K562 (cell line): ENCODE measurements around the gene APCDD1L. TPM values are rescaled to one million over a fixed set of nuclear protein-coding genes. Genes with fewer than 3 reads are reported as not detected.

Experiments used
- ATAC-seq: fragments of 200-7000 bp; cut with Tn5 transposase; 3 replicates; pipeline ENCODE4 v1.9.1; 2020; ENCODE audit warnings: moderate library complexity
- BruUV-seq: library from RNA; stranded (reverse); fragments of 400-500 nt; replicated peaks from 2 replicates; lab custom pipeline; 2021; lab: Mats Ljungman, UMichigan
- CTCF ChIA-PET: fragments of 300-600 bp; formaldehyde crosslinking; extraction: SDS; loops from one replicate; lab custom pipeline; 2021; ENCODE audit warnings: low intra/inter-chr PET ratio; lab: Yijun Ruan, JAX
- POLR2A ChIA-PET: fragments of 300-600, 350-650 bp; sonication (Branson Sonifier 250); formaldehyde crosslinking; extraction: SDS; loops from one replicate; lab custom pipeline; 2021; ENCODE audit warnings: antibody characterized with exemption, inconsistent platforms; lab: Yijun Ruan, JAX
- DNase-seq, 4 experiments: peaks; one replicate each; pipeline versions ENCODE4 v3.0.0 to v3.0.0-alpha.2; 2011 to 2018; ENCODE audit warnings: low spot score in 3 of 4, mixed read lengths in 3 of 4; ENCODE audit errors: extremely low read depth in 1 of 4
- FAIRE-seq: peaks from 2 replicates; lab custom pipeline; 2011; peaks lifted over from hg19 to GRCh38; lab: Jason Lieb, UNC
- H2AFZ ChIP-seq: 2 replicates; pipeline ENCODE4 v1.6.0; 2011; ENCODE audit warnings: low read depth, low read length, control low read depth, inconsistent platforms
- H3K27ac ChIP-seq: fragments of 200-600 bp; 3 replicates; pipeline ENCODE4 v1.8.0; 2011; ENCODE audit warnings: low read depth, mild to moderate bottlenecking, control low read depth, inconsistent platforms, low read length, moderate library complexity, mixed read lengths; ENCODE audit errors: extremely low read depth
- H3K27me3 ChIP-seq, 2 experiments: fragments of 300-600 bp in 1 of 2; 2 replicates in 1 of 2; 3 replicates in 1 of 2; pipeline versions ENCODE4 v1.6.0 to v1.8.0; 2011; ENCODE audit warnings: inconsistent platforms in 2 of 2, low read length in 2 of 2, mild to moderate bottlenecking in 1 of 2, mixed read lengths in 1 of 2, moderate library complexity in 1 of 2; ENCODE audit not compliant: control insufficient read depth in 2 of 2, insufficient read depth in 2 of 2
- H3K36me3 ChIP-seq: fragments of 300-600 bp; 3 replicates; pipeline ENCODE4 v1.8.0; 2011; ENCODE audit warnings: mild to moderate bottlenecking, low read length, inconsistent platforms; ENCODE audit not compliant: control insufficient read depth, insufficient read depth
- H3K4me1 ChIP-seq, 2 experiments: fragments of 200-600 bp in 1 of 2; replicated peaks in 1 of 2; 2 replicates in 1 of 2; 3 replicates in 1 of 2; pipeline versions ENCODE4 v1.5.1 to v1.8.0; 2011; ENCODE audit warnings: inconsistent platforms in 2 of 2, low read length in 2 of 2, mild to moderate bottlenecking in 1 of 2, mixed read lengths in 1 of 2, moderate library complexity in 1 of 2; ENCODE audit not compliant: control insufficient read depth in 2 of 2, insufficient read depth in 2 of 2
- H3K4me2 ChIP-seq: 2 replicates; pipeline ENCODE4 v1.6.1; 2011; ENCODE audit warnings: low read length, control low read depth, inconsistent platforms, mixed read lengths; ENCODE audit not compliant: insufficient read depth
- H3K4me3 ChIP-seq: fragments of 200-600 bp; sonication (generic), shearing (Covaris generic); 2 replicates; pipeline ENCODE4 v1.5.1; 2016; ENCODE audit warnings: control low read depth, inconsistent platforms
- H3K79me2 ChIP-seq: fragments of 200-600 bp; 3 replicates; pipeline ENCODE4 v1.8.0; 2011; ENCODE audit warnings: low read length, inconsistent platforms; ENCODE audit not compliant: control insufficient read depth, insufficient read depth
- H3K9ac ChIP-seq, 2 experiments: 2 replicates each; pipeline versions ENCODE4 v1.6.0 to v1.6.1; 2011; ENCODE audit warnings: low read depth in 2 of 2, low read length in 2 of 2, control low read depth in 1 of 2, inconsistent platforms in 1 of 2, mild to moderate bottlenecking in 1 of 2, mixed read lengths in 1 of 2; ENCODE audit not compliant: insufficient read depth in 1 of 2
- H3K9me1 ChIP-seq: one replicate; pipeline ENCODE4 v1.6.0; 2011; ENCODE audit warnings: inconsistent platforms, mild to moderate bottlenecking, low read length, moderate library complexity; ENCODE audit not compliant: control insufficient read depth, insufficient read depth
- H3K9me3 ChIP-seq: replicated peaks from 2 replicates; pipeline ENCODE4 v1.5.1; 2011; ENCODE audit warnings: low read depth, low read length, inconsistent platforms; ENCODE audit not compliant: control insufficient read depth, insufficient read depth
- H4K20me1 ChIP-seq: replicated peaks from 2 replicates; pipeline ENCODE4 v1.6.1; 2011; ENCODE audit warnings: low read length, inconsistent platforms, mixed read lengths; ENCODE audit not compliant: control insufficient read depth, insufficient read depth
- CHD7 ChIP-seq: fragments of 200-600 bp; sonication (generic); IDR thresholded peaks from one replicate; pipeline ENCODE4 v1.6.1; 2012; ENCODE audit warnings: mild to moderate bottlenecking, low read depth, low read length, inconsistent platforms
- FOXK1 ChIP-seq: sonication (generic); formaldehyde crosslinking; IDR thresholded peaks from 2 replicates; pipeline ENCODE4 v1.8.0; 2022; ENCODE audit warnings: missing genetic modification reagents, mild to moderate bottlenecking, borderline replicate concordance
- RAD21 ChIP-seq, 2 experiments: fragments of 250-450 bp in 1 of 2; fragments of 450-650 bp in 1 of 2; sonication (Bioruptor Pico) in 1 of 2; formaldehyde crosslinking in 1 of 2; IDR thresholded peaks in 1 of 2; conservative IDR thresholded peaks in 1 of 2; 2 replicates each; pipeline versions ENCODE4 v1.4.0 to v1.8.0; 2020 to 2022; ENCODE audit warnings: mild to moderate bottlenecking in 2 of 2, moderate library complexity in 1 of 2
- ZFP30 ChIP-seq: fragments of 250-450 bp; sonication (Bioruptor Pico); IDR thresholded peaks from 2 replicates; pipeline ENCODE4 v1.8.0; 2022; ENCODE audit warnings: moderate library complexity, mild to moderate bottlenecking, inconsistent platforms, borderline replicate concordance
- WGBS: fragments of 100-300 bp; shearing (Covaris generic); methylation state at CpG from one replicate; pipeline ENCODE4 v1.1.6; 2016; ENCODE audit warnings: low coverage, mixed read lengths; ENCODE audit not compliant: insufficient coverage; ENCODE audit errors: missing lambda C conversion rate; 5-methylcytosine and 5-hydroxymethylcytosine counted together
- in situ Hi-C: fragments of 300-500 bp; cut with MboI; formaldehyde crosslinking; loops from 4 replicates; pipeline ENCODE4 v1.15.0; 2018; ENCODE audit warnings: inconsistent platforms, mixed read lengths
- intact Hi-C: fragments of 100-400 bp; cut with micrococcal nuclease; formaldehyde crosslinking; loops from 2 replicates; pipeline ENCODE4 v1.14.2; 2022
- polyA plus RNA-seq, 8 experiments: library from polyadenylated mRNA; depleted of rRNA in 4 of 8; stranded (reverse) in 5 of 8; unstranded in 3 of 8; fragments of >200 nt; fragmentation: Nextera tagmentation in 2 of 8; fragmentation: Illumina TruSeq in 1 of 8; extraction: Ambion mirVana in 2 of 8; extraction: Trizol in 1 of 8; gene quantifications; 2 replicates each; pipeline versions ENCODE4 v1.2.1 to v1.2.3, GENCODE V29; 2011 to 2014; ENCODE audit warnings: inconsistent platforms in 1 of 8, missing spikeins in 1 of 8
- total RNA-seq, 7 experiments: library from RNA; depleted of rRNA in 6 of 7; stranded (reverse); fragments of >200 nt in 6 of 7; fragmentation: Illumina TruSeq in 2 of 7; extraction: Trizol in 2 of 7; gene quantifications; 2 replicates each; pipeline versions ENCODE4 v1.2.1 to v1.2.3, GENCODE V29; 2011 to 2021; ENCODE audit warnings: low replicate concordance in 1 of 7

Gene APCDD1L
- total and polyA plus RNA-seq, 9 of the 15 experiments (the other 6 are each of a cell fraction or from before 2014, with no cell fraction given) = not detected

GRCh38 chr20:58481481-58482021, 33.6 kb downstream of the APCDD1L start:
- no peak overlapping the region for H3K27ac ChIP-seq
- no peaks in the 10 kb centered on the region for H4K20me1 ChIP-seq
- peaks cover 8% of the 10 kb centered on the region; the same call in 1 of the 2 replicates for H3K9me3 ChIP-seq
- no peaks in the 10 kb centered on the region for H3K36me3 ChIP-seq
- 0 out of 2 replicates have a peak overlapping the region, but pooled peaks have one; percentile 35 for H3K4me2 ChIP-seq
- peak; percentile 97 for ATAC-seq
- H3K79me2 ChIP-seq = no peaks in the 10 kb centered on the region
- peaks cover 8 to 24% of the 10 kb centered on the region in 2 experiments; a peak in 4 of 5 replicates for H3K27me3 ChIP-seq
- no peaks in the 10 kb centered on the region for H3K9me1 ChIP-seq
- H2AFZ ChIP-seq = peak overlapping the region; percentile 86
- ChIA-PET POLR2A (interaction anchor here (0.6 to 1.3 kb wide), 3 partner anchors 166 to 358 kb away, joined by 3 to 4 read pairs (median 3); no protein-coding TSS in a partner anchor), CTCF (interaction anchor here (1.3 to 1.4 kb wide), 2 partner anchors 357 to 371 kb away, joined by 4 to 8 read pairs; partner anchors contain the start of gene GNAS)
- H3K9ac ChIP-seq = 0 out of 4 replicates have a peak overlapping the region, but pooled peaks of 1 of the 2 experiments have one; percentile 70
- H3K4me1 ChIP-seq = peaks cover 3 to 4% of the 10 kb centered on the region in 2 experiments; a peak in 3 of 5 replicates
- WGBS = 7% methylated on average over 15 of the region's 18 CpGs
- in situ Hi-C loops = loop anchor here (10.0 kb wide), 1 partner anchor 373 kb away; the partner anchor contains the start of genes GNAS and GNAS-AS1
- intact Hi-C loops = loop anchor here (2.0 kb wide), 2 partner anchors 169 to 357 kb away; partner anchors contain the start of gene STX16
- peak; percentile 74 to 86 (median 83) for DNase-seq
- no peak overlapping the region for H3K4me3 ChIP-seq
- no TSS peak for BruUV-seq
- peak; percentile 76 for FAIRE-seq
- no peak for TF ChIP-seq ZFP30 (CRISPR knock-in tag)
- peak; percentile 75 to 87 for TF ChIP-seq RAD21 (CRISPR knock-in tag; conservative IDR thresholded peaks at IDR 0.05 in 1 of 2, IDR thresholded peaks at IDR 0.05 in 1 of 2)
- no peak for TF ChIP-seq CHD7
- TF ChIP-seq FOXK1 = no peak
